Activated T-cell treated with anti-CD3 and anti-CD28 coated beads for 4 hours (primary cell): ENCODE results near the gene PEX14.

Experiments
- DNase-seq: peaks from one replicate; pipeline ENCODE4 v3.0.0-alpha.2; 2020

Gene PEX14

GRCh38 chr1:10637400-10637799 is 162.7 kb downstream of the PEX14 start:
- no peak for DNase-seq

GRCh38 chr1:10637834-10638558 is 163.2 kb downstream of the PEX14 start:
- no peak for DNase-seq

- DNase-seq: no peak
These were observed 163.8 kb downstream of the PEX14 start for GRCh38 chr1:10638559-10639005.

- DNase-seq: no peak
These were observed 164.4 kb downstream of the PEX14 start for GRCh38 chr1:10639011-10639774.

- no peak for DNase-seq
These were observed 165.2 kb downstream of the PEX14 start for GRCh38 chr1:10639775-10640578.

- DNase-seq: no peak
These were observed 166.2 kb downstream of the PEX14 start for GRCh38 chr1:10640843-10641553.

- no peak for DNase-seq
These were observed 167.2 kb downstream of the PEX14 start for GRCh38 chr1:10641976-10642375.

- DNase-seq: no peak
These were observed 167.8 kb downstream of the PEX14 start for GRCh38 chr1:10642403-10643080.

- DNase-seq: no peak
These were observed 169.0 kb downstream of the PEX14 start for GRCh38 chr1:10643607-10644306.

- DNase-seq: no peak
These were observed 169.8 kb downstream of the PEX14 start for GRCh38 chr1:10644307-10645128.

GRCh38 chr1:10646347-10646861 is 171.7 kb downstream of the PEX14 start:
- no peak for DNase-seq

- no peak for DNase-seq
These were observed 172.8 kb downstream of the PEX14 start for GRCh38 chr1:10647414-10648170.

- DNase-seq: no peak
These were observed 174.2 kb downstream of the PEX14 start for GRCh38 chr1:10648689-10649516.

GRCh38 chr1:10649517-10650201 is 174.9 kb downstream of the PEX14 start:
- DNase-seq: no peak

GRCh38 chr1:10650556-10651388 is 176.0 kb downstream of the PEX14 start:
- no peak for DNase-seq

- no peak for DNase-seq
These were observed 176.6 kb downstream of the PEX14 start for GRCh38 chr1:10651389-10651766.

- no peak for DNase-seq
These were observed 177.0 kb downstream of the PEX14 start for GRCh38 chr1:10651793-10652192.
